Activated CD4-positive, alpha-beta T cell treated with anti-CD3 and anti-CD28 coated beads for 1 hour (primary cell): ENCODE measurements around the gene CCDC33.

Source experiments
- DNase-seq: peaks from one replicate; pipeline ENCODE4 v3.0.0-alpha.2; 2020

The CCDC33 gene

GRCh38 chr15:74317820-74318375 lies 81.8 kb downstream of the CCDC33 start:
- DNase-seq, result no peak

GRCh38 chr15:74318376-74319137 lies 82.4 kb downstream of the CCDC33 start:
- DNase-seq, result no peak

GRCh38 chr15:74319138-74319460 lies 83.0 kb downstream of the CCDC33 start:
- no peak for DNase-seq

GRCh38 chr15:74319596-74320351 lies 83.6 kb downstream of the CCDC33 start:
- DNase-seq, result no peak

GRCh38 chr15:74320352-74321247 lies 84.5 kb downstream of the CCDC33 start:
- no peak for DNase-seq

- DNase-seq, result peak; percentile 40
Measured at GRCh38 chr15:74322558-74323180, 86.5 kb downstream of the CCDC33 start.

- DNase-seq, result no peak
Measured at GRCh38 chr15:74324714-74325113, 88.6 kb downstream of the CCDC33 start.

GRCh38 chr15:74326746-74327145 lies 90.6 kb downstream of the CCDC33 start:
- DNase-seq, result no peak

GRCh38 chr15:74327756-74328155 lies 91.6 kb downstream of the CCDC33 start:
- no peak for DNase-seq

GRCh38 chr15:74328331-74329056 lies 92.4 kb downstream of the CCDC33 start:
- no peak for DNase-seq

- DNase-seq, result no peak
Measured at GRCh38 chr15:74330861-74331408, 94.8 kb downstream of the CCDC33 start.

- no peak for DNase-seq
Measured at GRCh38 chr15:74332011-74332410, 95.9 kb downstream of the CCDC33 start.

- no peak for DNase-seq
Measured at GRCh38 chr15:74332611-74333010, 96.5 kb downstream of the CCDC33 start.

- DNase-seq, result no peak
Measured at GRCh38 chr15:74333093-74333492, 97.0 kb downstream of the CCDC33 start.

- no peak for DNase-seq
Measured at GRCh38 chr15:74333662-74334061, 97.5 kb downstream of the CCDC33 start.

- no peak for DNase-seq
Measured at GRCh38 chr15:74334127-74334526, 98.0 kb downstream of the CCDC33 start.

GRCh38 chr15:74335396-74335795 lies 99.3 kb downstream of the CCDC33 start:
- DNase-seq, result no peak

GRCh38 chr15:74336061-74337005 lies 100.2 kb downstream of the CCDC33 start:
- no peak for DNase-seq

- no peak for DNase-seq
Measured at GRCh38 chr15:74337146-74337545, 101.0 kb downstream of the CCDC33 start.

- DNase-seq, result no peak
Measured at GRCh38 chr15:74337607-74338211, 101.6 kb downstream of the CCDC33 start.
